HCT116 (cell line): ENCODE measurements around the gene IL1B. TPM values are rescaled to one million over a fixed set of nuclear protein-coding genes. Genes with fewer than 3 reads are reported as not detected.

ENCODE experiments used
- ATAC-seq: fragments of 200-7000 bp; cut with Tn5 transposase; 2 replicates; pipeline ENCODE4 v1.9.1; 2020; ENCODE audit warnings: mild to moderate bottlenecking, moderate library complexity
- BruUV-seq: library from RNA; stranded (reverse); fragments of 400-500 nt; replicated peaks from 2 replicates; lab custom pipeline; 2021; lab: Mats Ljungman, UMichigan
- CTCF ChIA-PET: fragments of 300-600 bp; sonication (Branson Sonifier 250); formaldehyde crosslinking; loops from one replicate; lab custom pipeline; 2021; ENCODE audit warnings: antibody characterized with exemption; lab: Charles Lee
- POLR2A ChIA-PET: fragments of 300-600, 350-600 bp; sonication (Branson Sonifier 250); formaldehyde crosslinking; loops from one replicate; lab custom pipeline; 2021; ENCODE audit warnings: antibody characterized with exemption; lab: Charles Lee
- RAD21 ChIA-PET, 2 experiments: fragments of 300-600 bp; sonication (Branson Sonifier 250); formaldehyde crosslinking; loops; one replicate each; lab custom pipeline; 2023; ENCODE audit warnings: low total read pairs in 2 of 2; ENCODE audit not compliant: uncharacterized antibody in 2 of 2, unreplicated experiment in 2 of 2, low non-redundant PET in 1 of 2; lab: Charles Lee
- DNase-seq: peaks from one replicate; pipeline ENCODE4 v3.0.0-alpha.2; 2010; ENCODE audit warnings: low read depth, low spot score
- H2AFZ ChIP-seq: fragments of 200-600 bp; shearing (Covaris generic), sonication (generic); 2 replicates; pipeline ENCODE4 v1.6.1; 2017; ENCODE audit warnings: low read depth, mixed run types, mixed read lengths, antibody characterized with exemption, low read length; ENCODE audit not compliant: poor library complexity, severe bottlenecking
- H3K27ac ChIP-seq: 2 replicates; pipeline ENCODE4 v1.5.1; 2012; ENCODE audit warnings: low read depth, low read length
- H3K27me3 ChIP-seq: fragments of 200-600 bp; sonication (generic); 2 replicates; pipeline ENCODE4 v1.6.1; 2016; ENCODE audit warnings: mixed run types, low read length, mixed read lengths; ENCODE audit not compliant: insufficient read depth
- H3K36me3 ChIP-seq, 2 experiments: fragments of 200-500 bp in 1 of 2; fragments of 200-600 bp in 1 of 2; sonication (Bioruptor generic) in 1 of 2; sonication (generic) in 1 of 2; 2 replicates each; pipeline versions ENCODE4 v1.5.1 to v1.6.1; 2014 to 2016; ENCODE audit warnings: low read length in 2 of 2, inconsistent platforms in 1 of 2, mixed read lengths in 1 of 2, mixed run types in 1 of 2; ENCODE audit not compliant: insufficient read depth in 2 of 2, control insufficient read depth in 1 of 2
- H3K4me1 ChIP-seq, 2 experiments: fragments of 200-600 bp in 1 of 2; sonication (generic) in 1 of 2; 2 replicates each; pipeline versions ENCODE4 v1.5.1 to v1.6.1; 2012 to 2017; ENCODE audit warnings: low read length in 2 of 2, inconsistent platforms in 1 of 2, mild to moderate bottlenecking in 1 of 2, mixed read lengths in 1 of 2, mixed run types in 1 of 2, moderate library complexity in 1 of 2; ENCODE audit not compliant: insufficient read depth in 2 of 2, control insufficient read depth in 1 of 2
- H3K4me2 ChIP-seq: fragments of 200-600 bp; sonication (generic); 2 replicates; pipeline ENCODE4 v1.6.1; 2017; ENCODE audit warnings: mixed run types, low read length, mixed read lengths
- H3K4me3 ChIP-seq, 2 experiments: fragments of 200-600 bp in 1 of 2; sonication (generic) in 1 of 2; replicated peaks in 1 of 2; 2 replicates each; pipeline ENCODE4 v1.5.1; 2011 to 2016; ENCODE audit warnings: low read length in 2 of 2, control low read depth in 1 of 2, low read depth in 1 of 2, mild to moderate bottlenecking in 1 of 2, mixed read lengths in 1 of 2, mixed run types in 1 of 2
- H3K79me2 ChIP-seq: fragments of 200-600 bp; sonication (generic); 2 replicates; pipeline ENCODE4 v1.6.1; 2017; ENCODE audit warnings: mild to moderate bottlenecking, mixed run types, low read length, moderate library complexity, mixed read lengths; ENCODE audit not compliant: insufficient read depth
- H3K9ac ChIP-seq: fragments of 200-600 bp; sonication (generic); 2 replicates; pipeline ENCODE4 v1.6.1; 2016; ENCODE audit warnings: low read length, mixed read lengths
- H3K9me2 ChIP-seq: fragments of 200-600 bp; sonication (generic), shearing (Covaris generic); 2 replicates; pipeline ENCODE4 v1.6.1; 2017; ENCODE audit warnings: mixed run types, mild to moderate bottlenecking, moderate library complexity; ENCODE audit not compliant: insufficient read depth
- H3K9me3 ChIP-seq, 2 experiments: fragments of 200-500 bp in 1 of 2; fragments of 200-600 bp in 1 of 2; sonication (Bioruptor generic) in 1 of 2; sonication (generic) in 1 of 2; 2 replicates each; pipeline ENCODE4 v1.6.1; 2014 to 2017; ENCODE audit warnings: low read length in 2 of 2, mixed read lengths in 2 of 2, inconsistent platforms in 1 of 2, low read depth in 1 of 2, mild to moderate bottlenecking in 1 of 2, mixed run types in 1 of 2, moderate library complexity in 1 of 2; ENCODE audit not compliant: control insufficient read depth in 1 of 2, insufficient read depth in 1 of 2
- H4K20me1 ChIP-seq: fragments of 200-600 bp; sonication (generic), shearing (Covaris generic); 2 replicates; pipeline ENCODE4 v1.6.1; 2017; ENCODE audit warnings: mixed run types, mild to moderate bottlenecking, moderate library complexity; ENCODE audit not compliant: insufficient read depth
- EGR1 ChIP-seq: IDR thresholded peaks from 2 replicates; pipeline ENCODE4 v1.6.1; 2012; ENCODE audit warnings: low read depth
- ELF1 ChIP-seq: IDR thresholded peaks from 2 replicates; pipeline ENCODE4 v1.6.1; 2012; ENCODE audit warnings: low read depth, borderline replicate concordance
- EZH2 ChIP-seq: fragments of 200-600 bp; sonication (generic); IDR thresholded peaks from 2 replicates; pipeline ENCODE4 v1.6.1; 2017; ENCODE audit warnings: antibody characterized with exemption, mixed run types
- EZH2phosphoT487 ChIP-seq: fragments of 200-600 bp; IDR thresholded peaks from 2 replicates; pipeline ENCODE4 v1.6.1; 2018; ENCODE audit warnings: antibody characterized with exemption, borderline replicate concordance
- FOSL1 ChIP-seq: IDR thresholded peaks from 2 replicates; pipeline ENCODE4 v1.6.1; 2012; ENCODE audit warnings: low read depth
- JUND ChIP-seq: IDR thresholded peaks from 2 replicates; pipeline ENCODE4 v1.6.1; 2012
- POLR2A ChIP-seq: IDR thresholded peaks from 2 replicates; pipeline ENCODE4 v1.7.0; 2011; ENCODE audit warnings: borderline replicate concordance; ENCODE audit not compliant: insufficient read depth, insufficient read length; ENCODE audit errors: extremely low read depth
- POLR2AphosphoS5 ChIP-seq: IDR thresholded peaks from 2 replicates; pipeline ENCODE4 v1.6.1; 2011; ENCODE audit warnings: mild to moderate bottlenecking, low read depth, low read length, moderate library complexity
- RAD21 ChIP-seq: IDR thresholded peaks from 2 replicates; pipeline ENCODE4 v1.6.1; 2012; ENCODE audit warnings: low read depth, mild to moderate bottlenecking
- SIN3A ChIP-seq: IDR thresholded peaks from 2 replicates; pipeline ENCODE4 v1.6.1; 2012; ENCODE audit warnings: low read depth
- SRF ChIP-seq: IDR thresholded peaks from 2 replicates; pipeline ENCODE4 v1.6.1; 2012; ENCODE audit warnings: low read depth
- TCF7L2 ChIP-seq: IDR thresholded peaks from 2 replicates; pipeline ENCODE4 v1.7.0; 2011; ENCODE audit warnings: borderline replicate concordance, inconsistent platforms; ENCODE audit not compliant: insufficient read depth, insufficient read length; ENCODE audit errors: extremely low read depth
- YY1 ChIP-seq: IDR thresholded peaks from 2 replicates; pipeline ENCODE4 v1.6.1; 2011; ENCODE audit warnings: low read length, low read depth, moderate library complexity, mild to moderate bottlenecking; ENCODE audit not compliant: insufficient replicate concordance; ENCODE audit errors: extremely low read depth
- ZNF274 ChIP-seq: fragments of 200-500 bp; sonication (Bioruptor generic); IDR thresholded peaks from 2 replicates; pipeline ENCODE4 v1.6.1; 2014; ENCODE audit warnings: mild to moderate bottlenecking, low read depth, low read length, inconsistent platforms
- intact Hi-C: fragments of 100-400 bp; cut with micrococcal nuclease; formaldehyde crosslinking; loops from 2 replicates; pipeline ENCODE4 v1.10.0; 2022
- total RNA-seq: library from RNA; stranded (reverse); gene quantifications from one replicate; pipeline ENCODE4 v1.2.1, GENCODE V29; 2021; ENCODE audit not compliant: unreplicated experiment
- TF ChIP-seq, protein P1 (sequence below), 3 experiments: fragments of 200-600 bp in 1 of 3; sonication (generic) in 1 of 3; IDR thresholded peaks in 2 of 3; conservative IDR thresholded peaks in 1 of 3; 2 replicates each; pipeline ENCODE4 v1.5.1; 2012 to 2017; ENCODE audit warnings: low read depth in 2 of 3, low read length in 2 of 3, antibody characterized with exemption in 1 of 3, borderline replicate concordance in 1 of 3, control low read depth in 1 of 3, mild to moderate bottlenecking in 1 of 3, mixed read lengths in 1 of 3, mixed run types in 1 of 3, moderate library complexity in 1 of 3; ENCODE audit not compliant: insufficient read depth in 1 of 3
- TF ChIP-seq, protein P2 (sequence below): IDR thresholded peaks from 2 replicates; pipeline ENCODE4 v1.6.1; 2011; ENCODE audit warnings: mild to moderate bottlenecking, low read length, moderate library complexity; ENCODE audit not compliant: insufficient replicate concordance; ENCODE audit errors: extremely low read depth
- TF ChIP-seq, protein P3 (sequence below): IDR thresholded peaks from 2 replicates; pipeline ENCODE4 v1.6.1; 2012
- TF ChIP-seq, protein P4 (sequence below): IDR thresholded peaks from 2 replicates; pipeline ENCODE4 v1.6.1; 2012; ENCODE audit warnings: low read depth
- TF ChIP-seq, protein P5 (sequence below): IDR thresholded peaks from 2 replicates; pipeline ENCODE4 v1.6.1; 2012

The IL1B gene
- total RNA-seq, 1 experiment from 2014 or later, result not detected

DNA sequence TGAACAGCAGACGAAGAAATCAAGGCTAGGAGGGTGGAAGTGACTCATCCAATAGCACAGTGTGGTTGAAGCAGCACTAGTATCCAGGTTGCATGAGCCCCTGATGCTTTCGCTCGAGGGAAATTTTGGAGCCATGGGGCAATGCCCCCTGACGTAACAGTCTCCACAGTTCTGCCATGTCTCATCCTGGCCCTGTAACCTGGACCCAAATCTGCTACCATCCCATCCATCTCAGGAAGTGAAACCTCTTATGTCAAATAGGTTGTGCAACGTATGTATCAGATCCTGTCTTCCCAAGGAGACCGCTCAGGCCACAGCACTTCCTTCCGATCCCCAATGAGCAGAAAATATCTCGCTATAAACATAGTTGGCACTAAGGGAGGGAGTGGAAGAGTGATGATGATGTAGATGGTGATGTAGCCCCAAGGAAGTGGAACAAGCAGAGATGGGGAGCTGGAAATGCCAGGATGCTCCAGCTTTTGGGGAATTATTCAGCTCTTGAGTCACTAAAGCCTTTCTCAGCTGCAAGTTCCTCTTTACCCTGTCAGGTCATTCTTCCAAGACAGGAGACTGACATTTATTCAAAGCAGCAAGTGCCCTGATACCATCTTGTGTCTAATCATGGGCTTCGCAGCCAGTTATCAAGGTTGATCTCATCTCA lies 3.0 kb upstream of the IL1B start:
- no peaks in the 10 kb centered on the region for H3K9me3 ChIP-seq
- no peaks in the 10 kb centered on the region for H3K36me3 ChIP-seq
- H4K20me1 ChIP-seq, result no peaks in the 10 kb centered on the region
- H3K79me2 ChIP-seq, result no peaks in the 10 kb centered on the region
- ATAC-seq (no peak), DNase-seq (no peak)
- no peak for TF ChIP-seq EZH2
- no peak for TF ChIP-seq FOSL1
- TF ChIP-seq ELF1, result no peak
- no peak for TF ChIP-seq YY1
- TF ChIP-seq, protein P1, sequence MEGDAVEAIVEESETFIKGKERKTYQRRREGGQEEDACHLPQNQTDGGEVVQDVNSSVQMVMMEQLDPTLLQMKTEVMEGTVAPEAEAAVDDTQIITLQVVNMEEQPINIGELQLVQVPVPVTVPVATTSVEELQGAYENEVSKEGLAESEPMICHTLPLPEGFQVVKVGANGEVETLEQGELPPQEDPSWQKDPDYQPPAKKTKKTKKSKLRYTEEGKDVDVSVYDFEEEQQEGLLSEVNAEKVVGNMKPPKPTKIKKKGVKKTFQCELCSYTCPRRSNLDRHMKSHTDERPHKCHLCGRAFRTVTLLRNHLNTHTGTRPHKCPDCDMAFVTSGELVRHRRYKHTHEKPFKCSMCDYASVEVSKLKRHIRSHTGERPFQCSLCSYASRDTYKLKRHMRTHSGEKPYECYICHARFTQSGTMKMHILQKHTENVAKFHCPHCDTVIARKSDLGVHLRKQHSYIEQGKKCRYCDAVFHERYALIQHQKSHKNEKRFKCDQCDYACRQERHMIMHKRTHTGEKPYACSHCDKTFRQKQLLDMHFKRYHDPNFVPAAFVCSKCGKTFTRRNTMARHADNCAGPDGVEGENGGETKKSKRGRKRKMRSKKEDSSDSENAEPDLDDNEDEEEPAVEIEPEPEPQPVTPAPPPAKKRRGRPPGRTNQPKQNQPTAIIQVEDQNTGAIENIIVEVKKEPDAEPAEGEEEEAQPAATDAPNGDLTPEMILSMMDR (IDR thresholded peaks at IDR 0.05 in 2 of 3, conservative IDR thresholded peaks at IDR 0.05 in 1 of 3; ENCODE audit: borderline replicate concordance in 1 of 3, insufficient read depth in 1 of 3, low read depth in 2 of 3, low read length in 2 of 3), result no peak
- TF ChIP-seq, protein P2, sequence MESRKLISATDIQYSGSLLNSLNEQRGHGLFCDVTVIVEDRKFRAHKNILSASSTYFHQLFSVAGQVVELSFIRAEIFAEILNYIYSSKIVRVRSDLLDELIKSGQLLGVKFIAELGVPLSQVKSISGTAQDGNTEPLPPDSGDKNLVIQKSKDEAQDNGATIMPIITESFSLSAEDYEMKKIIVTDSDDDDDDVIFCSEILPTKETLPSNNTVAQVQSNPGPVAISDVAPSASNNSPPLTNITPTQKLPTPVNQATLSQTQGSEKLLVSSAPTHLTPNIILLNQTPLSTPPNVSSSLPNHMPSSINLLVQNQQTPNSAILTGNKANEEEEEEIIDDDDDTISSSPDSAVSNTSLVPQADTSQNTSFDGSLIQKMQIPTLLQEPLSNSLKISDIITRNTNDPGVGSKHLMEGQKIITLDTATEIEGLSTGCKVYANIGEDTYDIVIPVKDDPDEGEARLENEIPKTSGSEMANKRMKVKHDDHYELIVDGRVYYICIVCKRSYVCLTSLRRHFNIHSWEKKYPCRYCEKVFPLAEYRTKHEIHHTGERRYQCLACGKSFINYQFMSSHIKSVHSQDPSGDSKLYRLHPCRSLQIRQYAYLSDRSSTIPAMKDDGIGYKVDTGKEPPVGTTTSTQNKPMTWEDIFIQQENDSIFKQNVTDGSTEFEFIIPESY, result no peak
- no peak for TF ChIP-seq SRF
- no peak for TF ChIP-seq EZH2phosphoT487
- TF ChIP-seq, protein P3, sequence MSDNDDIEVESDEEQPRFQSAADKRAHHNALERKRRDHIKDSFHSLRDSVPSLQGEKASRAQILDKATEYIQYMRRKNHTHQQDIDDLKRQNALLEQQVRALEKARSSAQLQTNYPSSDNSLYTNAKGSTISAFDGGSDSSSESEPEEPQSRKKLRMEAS, result no peak
- TF ChIP-seq, protein P4, sequence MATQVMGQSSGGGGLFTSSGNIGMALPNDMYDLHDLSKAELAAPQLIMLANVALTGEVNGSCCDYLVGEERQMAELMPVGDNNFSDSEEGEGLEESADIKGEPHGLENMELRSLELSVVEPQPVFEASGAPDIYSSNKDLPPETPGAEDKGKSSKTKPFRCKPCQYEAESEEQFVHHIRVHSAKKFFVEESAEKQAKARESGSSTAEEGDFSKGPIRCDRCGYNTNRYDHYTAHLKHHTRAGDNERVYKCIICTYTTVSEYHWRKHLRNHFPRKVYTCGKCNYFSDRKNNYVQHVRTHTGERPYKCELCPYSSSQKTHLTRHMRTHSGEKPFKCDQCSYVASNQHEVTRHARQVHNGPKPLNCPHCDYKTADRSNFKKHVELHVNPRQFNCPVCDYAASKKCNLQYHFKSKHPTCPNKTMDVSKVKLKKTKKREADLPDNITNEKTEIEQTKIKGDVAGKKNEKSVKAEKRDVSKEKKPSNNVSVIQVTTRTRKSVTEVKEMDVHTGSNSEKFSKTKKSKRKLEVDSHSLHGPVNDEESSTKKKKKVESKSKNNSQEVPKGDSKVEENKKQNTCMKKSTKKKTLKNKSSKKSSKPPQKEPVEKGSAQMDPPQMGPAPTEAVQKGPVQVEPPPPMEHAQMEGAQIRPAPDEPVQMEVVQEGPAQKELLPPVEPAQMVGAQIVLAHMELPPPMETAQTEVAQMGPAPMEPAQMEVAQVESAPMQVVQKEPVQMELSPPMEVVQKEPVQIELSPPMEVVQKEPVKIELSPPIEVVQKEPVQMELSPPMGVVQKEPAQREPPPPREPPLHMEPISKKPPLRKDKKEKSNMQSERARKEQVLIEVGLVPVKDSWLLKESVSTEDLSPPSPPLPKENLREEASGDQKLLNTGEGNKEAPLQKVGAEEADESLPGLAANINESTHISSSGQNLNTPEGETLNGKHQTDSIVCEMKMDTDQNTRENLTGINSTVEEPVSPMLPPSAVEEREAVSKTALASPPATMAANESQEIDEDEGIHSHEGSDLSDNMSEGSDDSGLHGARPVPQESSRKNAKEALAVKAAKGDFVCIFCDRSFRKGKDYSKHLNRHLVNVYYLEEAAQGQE, result no peak
- TF ChIP-seq ZNF274, result no peak
- no peak for TF ChIP-seq SIN3A
- TF ChIP-seq, protein P5, sequence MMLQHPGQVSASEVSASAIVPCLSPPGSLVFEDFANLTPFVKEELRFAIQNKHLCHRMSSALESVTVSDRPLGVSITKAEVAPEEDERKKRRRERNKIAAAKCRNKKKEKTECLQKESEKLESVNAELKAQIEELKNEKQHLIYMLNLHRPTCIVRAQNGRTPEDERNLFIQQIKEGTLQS, result no peak
- no peak for TF ChIP-seq TCF7L2
- TF ChIP-seq POLR2AphosphoS5, result no peak
- no peak for TF ChIP-seq RAD21
- TF ChIP-seq POLR2A, result no peak
- no peak for TF ChIP-seq JUND
- TF ChIP-seq EGR1, result no peak
- CTCF ChIA-PET, result no interaction called here
- POLR2A ChIA-PET, result no interaction called here
- no TSS peak for BruUV-seq
- intact Hi-C loops, result no loop called here
- no peak overlapping the region for H3K4me3 ChIP-seq
- peaks cover 2% of the 10 kb centered on the region in 2 experiments for H3K4me1 ChIP-seq
- H3K4me2 ChIP-seq, result no peak overlapping the region
- no peak overlapping the region for H3K9ac ChIP-seq
- no peaks in the 10 kb centered on the region for H3K9me2 ChIP-seq
- no peak overlapping the region for H3K27ac ChIP-seq
- RAD21 ChIA-PET, result no interaction called here
- H3K27me3 ChIP-seq, result peaks cover 23% of the 10 kb centered on the region
- H2AFZ ChIP-seq, result no peak overlapping the region
